ENCODE data around the gene KMT2A. TPM values are rescaled to one million over a fixed set of nuclear protein-coding genes. Genes with fewer than 3 reads are reported as not detected.
"Not testable (repeated sequence)": the region's sequence is repeated elsewhere in the genome, so short reads cannot be mapped to it uniquely, and the experiment has no call there.

The KMT2A gene
- total RNA-seq, 6 experiments from 2014 or later: 29.3 to 39.3 (median 34.4) TPM

GRCh38 chr11:118401880-118402590, 34.3 kb upstream of the KMT2A start:
- no peaks in the 10 kb centered on the region for H3K9me3 Mint-ChIP-seq
- H3K4me3 Mint-ChIP-seq: peak overlapping the region; percentile 96
- H3K4me1 Mint-ChIP-seq (ENCODE audit: low read depth): peaks cover 46% of the 10 kb centered on the region
- H3K27ac Mint-ChIP-seq: peak overlapping the region; percentile 97
- TF ChIP-seq CTCF (IDR thresholded peaks at IDR 0.05): no peak
- H3K27me3 Mint-ChIP-seq (ENCODE audit: insufficient read depth): no peaks in the 10 kb centered on the region
- DNase-seq: peak; percentile 88
- peaks cover 10% of the 10 kb centered on the region; the same call in 1 of the 2 replicates for H3K36me3 Mint-ChIP-seq (ENCODE audit: low read depth)

GRCh38 chr11:118402594-118402993, 33.7 kb upstream of the KMT2A start:
- H3K27me3 Mint-ChIP-seq (ENCODE audit: insufficient read depth); H3K9me3 Mint-ChIP-seq; DNase-seq: not testable (repeated sequence)
- Mint-ChIP-seq H3K36me3 (ENCODE audit: low read depth) (peaks cover 10% of the 10 kb centered on the region; the same call in 1 of the 2 replicates), H3K27ac (peak overlapping the region; percentile 97), H3K4me3 (peak overlapping the region; percentile 96), H3K4me1 (ENCODE audit: low read depth) (peaks cover 46% of the 10 kb centered on the region)

GRCh38 chr11:118406599-118407166, 29.6 kb upstream of the KMT2A start:
- peaks cover 36% of the 10 kb centered on the region for H3K4me1 Mint-ChIP-seq (ENCODE audit: low read depth)
- TF ChIP-seq CTCF (IDR thresholded peaks at IDR 0.05): no peak
- H3K27me3 Mint-ChIP-seq (ENCODE audit: insufficient read depth): no peaks in the 10 kb centered on the region
- no peak for DNase-seq
- no peaks in the 10 kb centered on the region for H3K9me3 Mint-ChIP-seq
- H3K4me3 Mint-ChIP-seq: no peak overlapping the region
- no peak overlapping the region for H3K27ac Mint-ChIP-seq
- peaks cover 22% of the 10 kb centered on the region; the same call in 1 of the 2 replicates for H3K36me3 Mint-ChIP-seq (ENCODE audit: low read depth)

- no peak overlapping the region for H3K4me3 Mint-ChIP-seq
- peaks cover 12% of the 10 kb centered on the region; the same call in 1 of the 2 replicates for H3K4me1 Mint-ChIP-seq (ENCODE audit: low read depth)
- H3K9me3 Mint-ChIP-seq: no peaks in the 10 kb centered on the region
- no peaks in the 10 kb centered on the region for H3K27me3 Mint-ChIP-seq (ENCODE audit: insufficient read depth)
- no peak for DNase-seq
- H3K36me3 Mint-ChIP-seq (ENCODE audit: low read depth): peaks cover 16% of the 10 kb centered on the region; the same call in 1 of the 2 replicates
- H3K27ac Mint-ChIP-seq: no peak overlapping the region
- no peak for TF ChIP-seq CTCF (IDR thresholded peaks at IDR 0.05)
Observed at GRCh38 chr11:118410055-118410745, 26.1 kb upstream of the KMT2A start.

- Mint-ChIP-seq H3K27me3 (ENCODE audit: insufficient read depth) (no peaks in the 10 kb centered on the region), H3K27ac (no peak overlapping the region), H3K4me1 (ENCODE audit: low read depth) (peaks cover 3% of the 10 kb centered on the region; the same call in 1 of the 2 replicates), H3K4me3 (no peak overlapping the region), H3K36me3 (ENCODE audit: low read depth) (peaks cover 16% of the 10 kb centered on the region; the same call in 1 of the 2 replicates), H3K9me3 (no peaks in the 10 kb centered on the region)
- no peak for DNase-seq
- no peak for TF ChIP-seq CTCF (IDR thresholded peaks at IDR 0.05)
Observed at GRCh38 chr11:118411530-118411929, 24.8 kb upstream of the KMT2A start.
